ENCODE data around the gene XK.
"Not testable (repeated sequence)": the region's sequence is repeated elsewhere in the genome, so short reads cannot be mapped to it uniquely, and the experiment has no call there.

Gene XK

DNA sequence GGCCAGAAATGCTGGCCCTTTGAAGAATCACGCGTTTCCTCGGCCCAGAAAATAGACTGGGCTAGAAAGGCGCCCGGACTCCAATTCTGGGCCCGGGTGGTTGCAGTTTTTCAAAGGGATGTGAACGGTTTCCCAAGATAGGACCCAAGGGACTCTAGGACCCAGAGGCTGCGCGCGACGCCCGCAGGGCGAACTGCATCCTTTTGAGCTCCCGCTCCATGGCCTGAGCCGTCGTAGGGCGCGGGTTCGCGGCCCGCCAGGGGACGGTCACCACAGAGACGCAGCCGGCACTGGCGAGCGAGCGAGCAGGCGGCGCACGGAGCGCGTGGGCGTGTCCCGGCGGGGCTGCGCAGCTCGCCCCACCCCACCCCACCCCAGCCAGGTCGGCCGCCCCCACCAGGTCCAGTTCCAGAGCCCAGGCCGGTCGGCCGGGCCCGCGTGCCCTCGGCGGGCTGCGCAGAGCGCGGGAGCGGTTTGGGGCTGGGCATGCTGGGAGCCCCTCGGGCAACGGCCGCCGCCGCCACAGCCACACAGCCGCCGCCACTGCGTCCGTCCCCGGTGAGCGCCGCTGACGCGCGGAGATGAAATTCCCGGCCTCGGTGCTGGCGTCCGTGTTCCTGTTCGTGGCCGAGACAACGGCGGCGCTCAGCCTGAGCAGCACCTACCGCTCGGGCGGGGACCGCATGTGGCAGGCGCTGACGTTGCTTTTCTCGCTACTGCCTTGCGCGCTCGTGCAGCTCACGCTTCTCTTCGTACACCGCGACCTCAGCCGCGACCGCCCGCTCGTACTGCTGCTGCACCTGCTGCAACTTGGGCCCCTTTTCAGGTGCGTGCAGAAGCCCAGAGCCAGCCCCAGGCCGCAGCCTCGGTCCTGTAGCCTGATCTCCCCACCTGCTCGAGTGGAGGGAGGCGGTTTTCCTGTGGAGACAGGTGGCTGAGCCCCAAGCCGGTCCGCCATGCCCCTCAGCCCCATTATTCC is at the start of gene XK:
Gene XK (plus strand): TSS at position 411 of the 979 bp plus-strand sequence. CDS start 171 bp downstream, at position 582.
- DNase-seq (ENCODE audit: low read depth in 2 of 2, low spot score in 1 of 2): no peak

DNA sequence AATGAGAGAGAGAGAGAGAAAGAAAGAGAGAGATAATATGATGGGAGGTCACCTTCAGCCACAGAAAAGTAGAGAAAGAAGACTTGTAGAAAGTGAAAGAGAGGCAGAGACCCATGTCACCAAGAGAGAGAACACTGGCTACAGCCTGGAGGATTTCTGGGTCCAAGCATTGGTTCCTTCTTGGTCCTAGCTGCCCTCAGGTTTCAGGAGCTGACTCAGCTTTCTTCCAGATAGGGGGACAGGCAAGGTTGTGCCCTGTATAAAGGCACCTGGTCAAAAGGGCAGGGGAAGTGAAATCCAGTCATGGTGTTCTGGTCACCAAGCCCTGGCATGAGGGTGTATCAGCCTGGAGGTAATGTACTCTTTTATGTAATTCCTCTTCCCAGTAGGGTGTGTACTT is 47.5 kb upstream of the XK start:
- no peak for DNase-seq (ENCODE audit: low read depth in 2 of 2, low spot score in 1 of 2)

- DNase-seq (ENCODE audit: low read depth in 2 of 2, low spot score in 1 of 2): no peak
Observed at GRCh38 chrX:37640142-37640541, 45.4 kb upstream of the XK start.

- no peak for DNase-seq (ENCODE audit: low read depth in 2 of 2, low spot score in 1 of 2)
Observed at GRCh38 chrX:37641859-37642258, 43.7 kb upstream of the XK start.

- no peak for DNase-seq (ENCODE audit: low read depth in 2 of 2, low spot score in 1 of 2)
Observed at GRCh38 chrX:37644381-37645305, 40.9 kb upstream of the XK start.

GRCh38 chrX:37646254-37646653 is 39.3 kb upstream of the XK start:
- DNase-seq (ENCODE audit: low read depth in 2 of 2, low spot score in 1 of 2): no peak

DNA sequence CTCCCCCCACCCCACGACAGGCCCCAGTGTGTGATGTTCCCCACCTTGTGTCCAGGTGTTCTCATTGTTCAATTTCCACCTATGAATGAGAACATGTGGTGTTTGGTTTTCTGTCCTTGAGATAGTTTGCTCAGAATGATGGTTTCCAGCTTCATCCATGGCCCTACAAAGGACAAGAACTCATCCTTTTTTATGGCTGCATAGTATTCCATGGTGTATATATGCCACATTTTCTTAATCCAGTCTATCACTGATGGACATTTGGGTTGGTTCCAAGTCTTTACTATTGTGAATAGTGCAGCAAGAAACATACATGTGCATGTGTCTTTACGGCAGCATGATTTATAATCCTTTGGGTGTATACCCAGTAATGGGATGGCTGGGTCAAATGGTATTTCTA is 34.7 kb upstream of the XK start:
- DNase-seq (ENCODE audit: low read depth in 2 of 2, low spot score in 1 of 2): not testable (repeated sequence)

GRCh38 chrX:37651921-37652452 is 33.6 kb upstream of the XK start:
- no peak for DNase-seq (ENCODE audit: low read depth in 2 of 2, low spot score in 1 of 2)

GRCh38 chrX:37652589-37653231 is 32.9 kb upstream of the XK start:
- DNase-seq (ENCODE audit: low read depth in 2 of 2, low spot score in 1 of 2): no peak

DNA sequence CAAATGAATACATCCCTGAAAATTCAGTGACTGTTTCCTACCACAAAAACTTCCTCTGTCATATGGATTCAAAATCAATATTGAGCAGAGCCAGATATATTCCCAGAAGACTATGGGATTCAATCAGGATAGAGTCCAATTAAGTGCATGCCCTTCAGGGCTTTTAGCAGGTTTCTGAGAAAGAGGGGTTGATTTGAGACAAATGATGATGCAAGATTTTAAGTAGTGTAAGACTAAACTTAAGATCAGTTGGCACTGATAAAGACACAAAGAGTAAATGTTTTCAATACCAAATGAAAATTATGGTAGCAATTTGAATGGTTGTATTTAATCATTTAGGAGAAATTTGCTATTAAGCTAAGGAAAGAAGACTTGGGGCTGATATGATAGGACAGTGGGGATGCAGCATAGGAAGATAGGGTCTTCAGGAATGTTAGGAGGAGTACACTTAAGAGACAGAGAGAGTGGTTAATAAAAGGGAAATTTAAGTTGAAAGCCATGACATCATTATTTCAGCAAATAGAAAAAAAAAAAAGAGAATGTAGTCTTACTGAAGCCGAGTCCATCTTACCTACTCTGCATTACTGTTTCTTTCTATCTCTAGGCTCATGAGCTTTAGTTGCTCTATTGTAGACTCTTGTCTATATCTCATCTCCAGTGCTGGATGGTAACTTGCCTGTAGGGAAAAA is 32.0 kb upstream of the XK start:
- DNase-seq (ENCODE audit: low read depth in 2 of 2, low spot score in 1 of 2): no peak

- no peak for DNase-seq (ENCODE audit: low read depth in 2 of 2, low spot score in 1 of 2)
Observed at GRCh38 chrX:37658343-37659030, 27.1 kb upstream of the XK start.

GRCh38 chrX:37659047-37659446 is 26.5 kb upstream of the XK start:
- DNase-seq (ENCODE audit: low read depth in 2 of 2, low spot score in 1 of 2): no peak

DNA sequence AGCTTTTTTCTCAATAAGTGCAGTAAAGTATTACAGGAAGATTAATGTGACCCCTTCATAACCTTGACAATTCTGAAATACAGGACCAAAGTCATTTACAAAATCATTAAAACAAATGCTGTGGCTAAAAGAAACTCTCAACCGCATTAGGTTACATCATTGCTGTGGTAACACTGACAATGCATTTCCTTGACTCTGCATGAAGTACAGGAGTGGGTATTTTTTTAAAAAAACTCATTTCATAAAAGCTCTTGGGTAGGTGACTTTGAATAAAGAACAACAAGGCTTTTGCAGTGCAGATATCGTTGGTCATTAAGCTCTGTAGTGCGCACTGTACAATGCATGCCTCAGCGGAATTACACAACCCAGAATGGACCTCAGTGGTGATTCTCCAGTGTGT is 23.4 kb upstream of the XK start:
- DNase-seq (ENCODE audit: low read depth in 2 of 2, low spot score in 1 of 2): no peak

DNA sequence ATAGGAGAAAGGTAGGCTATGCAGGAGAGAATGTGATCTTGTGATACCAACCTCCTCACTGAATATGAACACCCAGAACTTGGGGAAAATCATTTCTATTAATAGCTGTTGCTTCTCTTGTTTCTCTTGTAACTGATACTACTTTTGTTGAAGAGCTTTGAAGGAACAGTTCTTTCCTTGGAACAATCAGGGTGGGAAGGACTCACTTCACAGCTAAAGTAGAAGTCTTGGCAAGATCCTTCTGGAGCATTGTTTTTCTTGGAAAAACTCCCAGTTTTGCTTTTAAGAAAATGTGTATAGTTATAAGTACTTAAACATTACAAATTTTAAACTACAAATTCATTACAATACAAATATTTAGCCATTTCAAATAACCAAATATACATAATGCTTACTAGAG is 19.1 kb upstream of the XK start:
- no peak for DNase-seq (ENCODE audit: low read depth in 2 of 2, low spot score in 1 of 2)

DNA sequence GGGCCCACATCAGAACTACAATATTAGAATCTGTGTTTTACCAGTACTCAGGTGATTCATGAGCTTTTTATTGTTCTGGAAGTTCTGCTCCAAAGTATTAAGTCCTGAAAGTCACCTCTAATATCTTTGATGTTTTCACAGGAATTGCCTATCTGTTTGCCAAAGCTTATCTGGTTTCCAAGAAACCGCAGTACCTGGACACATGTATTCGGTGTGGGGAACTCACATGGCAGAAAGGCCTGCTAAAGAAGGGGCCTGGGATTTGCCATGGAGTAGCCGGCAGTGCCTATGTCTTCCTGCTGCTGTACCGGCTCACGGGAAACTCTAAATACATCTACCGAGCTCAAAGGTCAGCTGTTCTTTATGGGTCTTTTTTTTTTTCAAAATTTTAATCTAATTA is 18.4 kb upstream of the XK start:
- no peak for DNase-seq (ENCODE audit: low read depth in 2 of 2, low spot score in 1 of 2)

DNA sequence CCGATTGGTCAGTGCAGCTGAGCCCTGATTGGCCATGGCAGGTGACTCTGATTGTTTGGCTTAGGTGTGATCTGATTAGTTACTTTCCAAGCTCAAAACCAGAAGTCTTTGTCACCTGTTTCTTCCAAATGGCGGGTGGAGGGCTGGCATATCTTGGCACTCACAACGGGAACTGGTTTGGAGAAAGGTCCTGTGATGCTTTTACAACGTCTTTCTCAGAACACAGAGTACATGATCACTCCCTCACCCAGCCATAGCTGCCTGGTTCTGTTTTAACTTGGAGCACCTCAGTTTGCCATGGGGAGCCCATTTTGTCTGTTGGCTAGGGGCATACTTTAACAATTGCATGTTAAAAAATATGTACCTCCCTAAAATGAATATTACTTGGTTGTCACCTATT is 13.0 kb upstream of the XK start:
- DNase-seq (ENCODE audit: low read depth in 2 of 2, low spot score in 1 of 2): no peak

DNA sequence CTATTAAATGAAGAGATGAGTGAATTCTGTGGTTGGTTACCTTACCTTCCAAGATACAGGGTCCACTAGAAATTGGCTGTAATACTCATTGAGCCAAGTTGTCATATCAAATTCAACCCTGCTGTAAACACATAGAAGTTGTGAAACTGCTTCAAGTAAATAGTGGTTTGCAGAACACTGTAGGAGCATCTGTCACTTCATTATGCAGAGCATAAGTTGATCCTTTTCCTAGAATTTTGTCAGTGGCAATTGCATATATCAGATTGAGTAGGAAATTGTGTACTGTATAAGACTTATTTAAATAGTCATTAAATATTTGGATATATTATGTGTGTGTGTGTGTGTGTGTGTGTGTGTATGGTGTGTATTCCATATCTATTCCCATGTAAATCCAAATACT is 8.8 kb upstream of the XK start:
- DNase-seq (ENCODE audit: low read depth in 2 of 2, low spot score in 1 of 2): no peak

- no peak for DNase-seq (ENCODE audit: low read depth in 2 of 2, low spot score in 1 of 2)
Observed at GRCh38 chrX:37677243-37677642, 8.3 kb upstream of the XK start.

DNA sequence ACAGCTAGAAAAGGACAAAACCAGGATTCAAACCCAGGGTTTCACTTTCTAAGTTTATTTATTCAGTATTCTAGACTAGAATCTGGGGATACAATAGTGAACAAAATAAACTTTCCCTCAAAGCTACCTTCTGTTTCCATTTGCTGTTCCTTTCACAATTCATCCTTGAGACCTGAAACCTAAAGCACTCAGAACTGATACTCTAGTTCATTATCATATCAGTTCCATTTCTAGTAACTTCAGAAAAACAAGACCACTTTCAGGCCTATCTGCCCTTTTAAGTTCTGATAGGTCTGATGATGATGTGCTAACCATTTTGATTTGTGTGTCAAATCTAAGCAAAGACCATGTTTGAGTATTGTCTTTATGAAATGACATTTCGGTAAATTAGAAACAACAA is 7.8 kb upstream of the XK start:
- DNase-seq (ENCODE audit: low read depth in 2 of 2, low spot score in 1 of 2): no peak

- DNase-seq (ENCODE audit: low read depth in 2 of 2, low spot score in 1 of 2): no peak
Observed at GRCh38 chrX:37678574-37678973, 7.0 kb upstream of the XK start.

Data from stimulated activated CD8-positive, alpha-beta memory T cell treated with anti-CD3 and anti-CD28 coated beads, Interleukin-4, amount 100 ng/mL, for 1 hour (primary cell).